Activated CD4-positive, alpha-beta T cell treated with anti-CD3 and anti-CD28 coated beads for 36 hours (primary cell): ENCODE data around the gene PSMD10. TPM values are rescaled to one million over a fixed set of nuclear protein-coding genes. Genes with fewer than 3 reads are reported as not detected.

Source experiments
- ATAC-seq: fragments of 200-7000 bp; cut with Tn5 transposase; one replicate; pipeline ENCODE4 v1.10.0; 2021; ENCODE audit warnings: mild to moderate bottlenecking, moderate library complexity
- CTCF ChIA-PET: fragments of 350-600 bp; sonication (Branson Sonifier 250); formaldehyde crosslinking; loops from one replicate; lab custom pipeline; 2021; ENCODE audit warnings: antibody characterized with exemption; lab: Charles Lee
- POLR2A ChIA-PET: fragments of 350-600 bp; sonication (Branson Sonifier 250); formaldehyde crosslinking; loops from one replicate; lab custom pipeline; 2021; ENCODE audit warnings: antibody characterized with exemption, inconsistent platforms; lab: Charles Lee
- DNase-seq: peaks from one replicate; pipeline ENCODE4 v3.0.0-alpha.2; 2020
- H3K27ac Mint-ChIP-seq: one replicate; pipeline ENCODE4 v1.8.0; 2021; ENCODE audit warnings: mixed read lengths
- H3K27me3 Mint-ChIP-seq: one replicate; pipeline ENCODE4 v1.8.0; 2021; ENCODE audit warnings: mixed read lengths
- H3K36me3 Mint-ChIP-seq: one replicate; pipeline ENCODE4 v1.8.0; 2021; ENCODE audit warnings: low read depth, mixed read lengths
- H3K4me1 Mint-ChIP-seq: one replicate; pipeline ENCODE4 v1.8.0; 2021; ENCODE audit warnings: mixed read lengths
- H3K4me3 Mint-ChIP-seq: one replicate; pipeline ENCODE4 v1.8.0; 2021; ENCODE audit warnings: mild to moderate bottlenecking, moderate library complexity, mixed read lengths
- H3K9me3 Mint-ChIP-seq: one replicate; pipeline ENCODE4 v1.8.0; 2021; ENCODE audit warnings: low read depth, mixed read lengths
- intact Hi-C, 2 experiments: fragments of 100-400 bp; cut with DNase I in 1 of 2; cut with micrococcal nuclease in 1 of 2; formaldehyde crosslinking; loops; one replicate each; pipeline versions ENCODE4 v1.14.2 to v1.15.1; 2022 to 2024; cut with DNase I, micrococcal nuclease
- total RNA-seq, 2 experiments: library from RNA; stranded (reverse); gene quantifications; one replicate each; pipeline ENCODE4 v1.2.3, GENCODE V29; 2021

The PSMD10 gene
- total RNA-seq, 2 experiments from 2014 or later = 42.8 to 54.5 TPM

DNA sequence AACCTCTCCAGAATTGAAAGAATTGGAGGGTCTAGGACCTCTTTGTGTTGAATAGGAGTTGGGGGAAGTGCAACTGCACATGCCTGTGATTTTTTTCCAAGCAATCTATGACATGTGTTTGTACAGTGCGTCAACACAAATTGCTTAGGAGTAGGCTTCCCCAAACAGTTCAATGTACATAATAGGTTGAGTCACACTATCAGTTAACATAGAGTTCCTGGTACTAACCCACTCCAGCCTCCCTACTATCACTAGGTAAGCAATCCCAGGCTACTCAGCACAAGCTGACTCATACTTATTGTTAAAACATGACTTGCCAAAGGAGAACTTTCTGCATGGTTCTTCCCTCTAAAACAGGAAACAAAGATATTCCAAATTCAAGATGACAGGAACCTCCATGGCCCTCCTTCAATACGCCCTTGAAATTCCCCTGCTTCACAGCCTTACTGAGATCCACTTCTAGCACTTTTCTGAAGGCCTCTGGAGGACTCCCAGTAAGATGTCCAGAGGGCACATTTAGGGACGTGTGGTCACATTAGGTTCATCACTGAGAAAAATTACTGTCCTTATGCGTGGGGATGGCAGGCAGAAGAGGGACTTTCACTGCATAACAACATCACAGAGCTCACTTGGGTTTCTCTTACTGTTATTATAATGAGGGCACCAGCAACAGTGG is 54.9 kb downstream of the PSMD10 start:
- no peaks in the 10 kb centered on the region for H3K9me3 Mint-ChIP-seq
- ChIA-PET POLR2A (no interaction called here), CTCF (interaction anchor here (1.4 to 1.8 kb wide), 2 partner anchors 12 to 14 kb away, joined by 3 to 4 read pairs; no protein-coding TSS in a partner anchor)
- no peak overlapping the region for H3K4me3 Mint-ChIP-seq
- no peaks in the 10 kb centered on the region for H3K36me3 Mint-ChIP-seq
- intact Hi-C loops = no loop called here
- DNase-seq = no peak
- H3K27ac Mint-ChIP-seq = no peak overlapping the region
- peak; percentile 81 for ATAC-seq
- peaks cover 42% of the 10 kb centered on the region for H3K4me1 Mint-ChIP-seq
- H3K27me3 Mint-ChIP-seq = no peaks in the 10 kb centered on the region

DNA sequence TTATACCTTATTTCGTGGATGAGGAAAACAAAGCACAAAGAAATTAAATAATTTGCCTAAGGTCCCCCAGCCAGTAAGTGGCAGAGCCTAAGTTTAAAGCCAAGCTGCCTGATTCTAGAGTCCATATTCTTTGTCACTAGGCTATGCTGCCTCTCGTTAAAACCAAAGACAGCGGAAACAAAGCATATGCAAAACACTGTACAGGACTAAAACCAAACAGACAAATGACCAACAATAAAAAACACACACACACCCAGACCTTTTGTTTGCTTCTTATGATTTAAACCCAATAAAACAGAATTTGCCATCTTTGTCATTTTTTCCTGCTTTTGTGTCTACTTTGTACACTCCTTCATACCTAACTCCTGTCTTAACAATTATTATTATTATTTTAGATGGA is 56.6 kb downstream of the PSMD10 start:
- DNase-seq (no peak), ATAC-seq (no peak)
- Mint-ChIP-seq H3K4me3 (no peak overlapping the region), H3K9me3 (no peaks in the 10 kb centered on the region), H3K27me3 (no peaks in the 10 kb centered on the region), H3K27ac (no peak overlapping the region), H3K36me3 (no peaks in the 10 kb centered on the region), H3K4me1 (peaks cover 55% of the 10 kb centered on the region)
- ChIA-PET POLR2A (no interaction called here), CTCF (interaction anchor here (1.0 kb wide), 1 partner anchor 16 kb away, joined by 3 read pairs; no protein-coding TSS in a partner anchor)
- intact Hi-C loops = no loop called here

Other genes with a start within 250 kb of the PSMD10 start
- gene TEX13B, start 109.2 kb downstream of the PSMD10 start, total RNA-seq = not detected
- gene VSIG1, start 46.5 kb downstream of the PSMD10 start, total RNA-seq = 1 to 10 TPM in 1 of 2 experiments, under 1 TPM in 1; 0.75 to 2.1 TPM
- 1 to 10 TPM; 7.1 to 7.4 TPM for gene ATG4A, start 236 bp upstream of the PSMD10 start, total RNA-seq